GM12878 (cell line): ENCODE results near the gene SH2D2A. TPM values are rescaled to one million over a fixed set of nuclear protein-coding genes. Genes with fewer than 3 reads are reported as not detected.

Experiments
- ATAC-seq: fragments of 200-7000 bp; cut with Tn5 transposase; 3 replicates; pipeline ENCODE4 v1.9.1; 2020; ENCODE audit warnings: mild to moderate bottlenecking, moderate library complexity
- BruUV-seq: library from RNA; stranded (reverse); fragments of 400-500 nt; replicated peaks from 2 replicates; lab custom pipeline; 2021; lab: Mats Ljungman, UMichigan
- CTCF ChIA-PET: fragments of 300-600 bp; sonication (Branson Sonifier 250); formaldehyde crosslinking; extraction: SDS; loops from one replicate; lab custom pipeline; 2021; ENCODE audit warnings: inconsistent platforms; lab: Yijun Ruan, JAX
- POLR2A ChIA-PET: fragments of 350-600 bp; formaldehyde crosslinking; extraction: SDS; loops from one replicate; lab custom pipeline; 2021; ENCODE audit warnings: inconsistent platforms; lab: Charles Lee
- RAD21 ChIA-PET: fragments of 300-600 bp; sonication (Branson Sonifier 250); formaldehyde crosslinking; loops from one replicate; lab custom pipeline; 2023; ENCODE audit warnings: antibody characterized with exemption; ENCODE audit not compliant: unreplicated experiment; lab: Charles Lee
- SMC1A ChIA-PET: fragments of 300-600 bp; sonication (Branson Sonifier 250); formaldehyde crosslinking; loops from one replicate; lab custom pipeline; 2023; ENCODE audit not compliant: unreplicated experiment, uncharacterized antibody; lab: Charles Lee
- DNase-seq: peaks from one replicate; pipeline ENCODE4 v3.0.0-alpha.2; 2011; ENCODE audit warnings: low read depth, low spot score
- FAIRE-seq: peaks from 3 replicates; lab custom pipeline; 2011; peaks lifted over from hg19 to GRCh38; lab: Jason Lieb, UNC
- H2AFZ ChIP-seq: 2 replicates; pipeline ENCODE4 v1.6.0; 2011; ENCODE audit warnings: low read depth, low read length, control low read depth; ENCODE audit not compliant: control insufficient read depth
- H3K27ac ChIP-seq: 2 replicates; pipeline ENCODE4 v1.5.1; 2011; ENCODE audit warnings: control low read depth; ENCODE audit not compliant: control insufficient read depth, insufficient read depth
- H3K27me3 ChIP-seq, 2 experiments: replicated peaks in 1 of 2; 2 replicates each; pipeline versions ENCODE4 v1.6.0 to v1.6.1; 2011; ENCODE audit warnings: low read length in 1 of 2; ENCODE audit not compliant: control insufficient read depth in 2 of 2, insufficient read depth in 2 of 2
- H3K36me3 ChIP-seq, 2 experiments: 2 replicates each; pipeline ENCODE4 v1.5.1; 2011; ENCODE audit warnings: low read length in 1 of 2; ENCODE audit not compliant: control insufficient read depth in 2 of 2, insufficient read depth in 2 of 2
- H3K4me1 ChIP-seq: 2 replicates; pipeline ENCODE4 v1.6.1; 2011; ENCODE audit warnings: mild to moderate bottlenecking, low read length, moderate library complexity, mixed read lengths; ENCODE audit not compliant: control insufficient read depth, insufficient read depth
- H3K4me2 ChIP-seq: 2 replicates; pipeline ENCODE4 v1.6.0; 2011; ENCODE audit warnings: control low read depth; ENCODE audit not compliant: control insufficient read depth, insufficient read depth
- H3K4me3 ChIP-seq: fragments of 200-600 bp; sonication (generic); 2 replicates; pipeline ENCODE4 v1.5.1; 2016
- H3K79me2 ChIP-seq: 2 replicates; pipeline ENCODE4 v1.6.0; 2011; ENCODE audit warnings: low read length; ENCODE audit not compliant: control insufficient read depth, insufficient read depth
- H3K9ac ChIP-seq: 2 replicates; pipeline ENCODE4 v1.8.0; 2011; ENCODE audit warnings: low read length, control low read depth, mixed read lengths; ENCODE audit not compliant: control insufficient read depth, insufficient read depth
- H3K9me3 ChIP-seq: replicated peaks from 3 replicates; pipeline ENCODE4 v1.5.1; 2011; ENCODE audit warnings: mild to moderate bottlenecking, low read length; ENCODE audit not compliant: control insufficient read depth, insufficient read depth
- H4K20me1 ChIP-seq: 2 replicates; pipeline ENCODE4 v1.6.0; 2011; ENCODE audit not compliant: control insufficient read depth, insufficient read depth
- HDAC6 ChIP-seq: fragments of 200-600 bp; sonication (generic); IDR thresholded peaks from one replicate; pipeline ENCODE4 v1.8.0; 2017; ENCODE audit warnings: antibody characterized with exemption; ENCODE audit not compliant: unreplicated experiment
- KLF5 ChIP-seq: fragments of 450-650 bp; IDR thresholded peaks from 2 replicates; pipeline ENCODE4 v1.6.1; 2014; ENCODE audit warnings: mild to moderate bottlenecking; ENCODE audit not compliant: partially characterized antibody
- MEF2B ChIP-seq: fragments of 450-650 bp; IDR thresholded peaks from 2 replicates; pipeline ENCODE4 v1.6.1; 2018; ENCODE audit warnings: mild to moderate bottlenecking, moderate library complexity; ENCODE audit not compliant: partially characterized antibody, poor library complexity, severe bottlenecking
- NR2F1 ChIP-seq: fragments of 450-650 bp; conservative IDR thresholded peaks from 2 replicates; pipeline ENCODE4 v1.6.1; 2017; ENCODE audit warnings: mild to moderate bottlenecking
- PML ChIP-seq: IDR thresholded peaks from 2 replicates; pipeline ENCODE4 v1.6.1; 2012; ENCODE audit warnings: low read length, inconsistent platforms
- POLR2AphosphoS2 ChIP-seq: IDR thresholded peaks from 2 replicates; pipeline ENCODE4 v1.6.1; 2011; ENCODE audit warnings: low read depth, mild to moderate bottlenecking, low read length, improper control_type of control experiment, moderate library complexity
- RCOR1 ChIP-seq: conservative IDR thresholded peaks from 2 replicates; pipeline ENCODE4 v1.6.1; 2012; ENCODE audit warnings: low read depth, low read length, improper control_type of control experiment
- RFX5 ChIP-seq: IDR thresholded peaks from 2 replicates; pipeline ENCODE4 v1.6.1; 2011; ENCODE audit warnings: low read depth, low read length, improper control_type of control experiment
- STAT3 ChIP-seq: IDR thresholded peaks from 2 replicates; pipeline ENCODE4 v1.6.1; 2011; ENCODE audit warnings: low read depth, low read length, improper control_type of control experiment
- SUZ12 ChIP-seq: fragments of 200-600 bp; sonication (generic); IDR thresholded peaks from one replicate; pipeline ENCODE4 v1.6.1; 2018; ENCODE audit warnings: antibody characterized with exemption, mild to moderate bottlenecking; ENCODE audit not compliant: unreplicated experiment
- TCF3 ChIP-seq: IDR thresholded peaks from 2 replicates; pipeline ENCODE4 v1.6.1; 2012; ENCODE audit warnings: low read depth, mild to moderate bottlenecking, low read length, borderline replicate concordance; ENCODE audit not compliant: insufficient read depth
- WGBS: methylation state at CpG from one replicate; pipeline ENCODE4 v1.1.6; 2016; ENCODE audit warnings: low lambda C conversion rate; ENCODE audit not compliant: insufficient replicate concordance, insufficient coverage; ENCODE audit errors: missing lambda C conversion rate; 5-methylcytosine and 5-hydroxymethylcytosine counted together
- in situ Hi-C: fragments of 300-500 bp; cut with MboI; formaldehyde crosslinking; loops from 9 replicates; pipeline ENCODE4 v1.14.3; 2018; ENCODE audit warnings: mixed read lengths
- intact Hi-C: fragments of 100-400 bp; cut with micrococcal nuclease; formaldehyde crosslinking; loops from one replicate; pipeline ENCODE4 v1.14.2; 2022; ENCODE audit not compliant: unreplicated experiment
- polyA plus RNA-seq, 11 experiments: library from polyadenylated mRNA; depleted of rRNA in 4 of 11; unstranded in 6 of 11; stranded (reverse) in 5 of 11; fragments of >200 nt; fragmentation: Nextera tagmentation in 4 of 11; fragmentation: Illumina TruSeq in 1 of 11; extraction: Ambion mirVana in 4 of 11; extraction: Trizol in 1 of 11; gene quantifications; 1 replicate in 1 of 11; 2 replicates in 10 of 11; pipeline versions ENCODE4 v1.2.1 to v1.2.3, GENCODE V29; 2011 to 2016; ENCODE audit warnings: inconsistent platforms in 2 of 11, missing spikeins in 2 of 11, low read depth in 1 of 11
- total RNA-seq, 4 experiments: library from RNA; depleted of rRNA in 3 of 4; stranded (reverse); fragments of >200 nt in 3 of 4; fragmentation: Illumina TruSeq in 1 of 4; extraction: Trizol in 1 of 4; gene quantifications; 2 replicates each; pipeline versions ENCODE4 v1.2.1 to v1.2.3, GENCODE V29; 2013 to 2021
- TF ChIP-seq, protein P1 (sequence below): fragments of 450-650 bp; IDR thresholded peaks from 2 replicates; pipeline ENCODE4 v1.6.1; 2018; ENCODE audit warnings: borderline replicate concordance, mild to moderate bottlenecking; ENCODE audit not compliant: partially characterized antibody
- TF ChIP-seq, protein P2 (sequence below): IDR thresholded peaks from 2 replicates; pipeline ENCODE4 v1.6.1; 2011; ENCODE audit warnings: low read depth, mild to moderate bottlenecking, low read length, moderate library complexity, borderline replicate concordance; ENCODE audit errors: extremely low read depth
- TF ChIP-seq, protein P3 (sequence below): fragments of 450-650 bp; IDR thresholded peaks from 2 replicates; pipeline ENCODE4 v1.6.1; 2017; ENCODE audit warnings: low read depth, mild to moderate bottlenecking, moderate library complexity
- TF ChIP-seq, protein P4 (sequence below): IDR thresholded peaks from 2 replicates; pipeline ENCODE4 v1.6.1; 2011; ENCODE audit warnings: low read depth, low read length, improper control_type of control experiment, borderline replicate concordance

Gene SH2D2A
- total and polyA plus RNA-seq, 10 of the 15 experiments (the other 5 are each of a cell fraction or from before 2014, with no cell fraction given): 0.72 to 15.9 (median 7.0) TPM

DNA sequence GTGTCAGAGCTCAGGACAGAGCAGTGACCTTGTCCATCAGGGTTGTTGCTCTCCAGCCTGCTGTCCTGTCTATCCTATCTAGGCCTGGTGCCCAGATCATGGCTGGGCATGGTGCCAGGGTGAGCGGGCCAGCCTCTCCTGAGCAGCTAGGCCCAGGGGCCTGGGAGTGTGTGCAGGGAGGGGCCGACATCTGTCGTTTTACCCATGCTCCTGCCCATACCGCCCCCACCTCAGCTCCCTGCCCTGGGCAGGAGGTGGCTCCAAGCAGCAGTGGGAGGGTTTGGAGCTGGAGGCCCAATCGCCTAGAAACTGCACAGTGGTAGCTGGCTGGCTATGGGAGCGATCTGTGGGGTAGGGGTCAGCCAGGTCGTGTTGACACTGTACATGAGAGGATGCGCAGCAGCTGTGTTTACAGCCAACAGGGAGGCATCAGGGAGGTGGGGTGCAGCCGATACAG is 35.8 kb upstream of the SH2D2A start (continued):
- TF ChIP-seq, protein P1, sequence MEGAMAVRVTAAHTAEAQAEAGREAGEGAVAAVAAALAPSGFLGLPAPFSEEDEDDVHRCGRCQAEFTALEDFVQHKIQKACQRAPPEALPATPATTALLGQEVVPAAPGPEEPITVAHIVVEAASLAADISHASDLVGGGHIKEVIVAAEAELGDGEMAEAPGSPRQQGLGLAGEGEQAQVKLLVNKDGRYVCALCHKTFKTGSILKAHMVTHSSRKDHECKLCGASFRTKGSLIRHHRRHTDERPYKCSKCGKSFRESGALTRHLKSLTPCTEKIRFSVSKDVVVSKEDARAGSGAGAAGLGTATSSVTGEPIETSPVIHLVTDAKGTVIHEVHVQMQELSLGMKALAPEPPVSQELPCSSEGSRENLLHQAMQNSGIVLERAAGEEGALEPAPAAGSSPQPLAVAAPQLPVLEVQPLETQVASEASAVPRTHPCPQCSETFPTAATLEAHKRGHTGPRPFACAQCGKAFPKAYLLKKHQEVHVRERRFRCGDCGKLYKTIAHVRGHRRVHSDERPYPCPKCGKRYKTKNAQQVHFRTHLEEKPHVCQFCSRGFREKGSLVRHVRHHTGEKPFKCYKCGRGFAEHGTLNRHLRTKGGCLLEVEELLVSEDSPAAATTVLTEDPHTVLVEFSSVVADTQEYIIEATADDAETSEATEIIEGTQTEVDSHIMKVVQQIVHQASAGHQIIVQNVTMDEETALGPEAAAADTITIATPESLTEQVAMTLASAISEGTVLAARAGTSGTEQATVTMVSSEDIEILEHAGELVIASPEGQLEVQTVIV: no peak
- TF ChIP-seq NR2F1 (no peak), MEF2B (no peak), STAT3 (no peak), KLF5 (no peak), PML (no peak)
- TF ChIP-seq, protein P2, sequence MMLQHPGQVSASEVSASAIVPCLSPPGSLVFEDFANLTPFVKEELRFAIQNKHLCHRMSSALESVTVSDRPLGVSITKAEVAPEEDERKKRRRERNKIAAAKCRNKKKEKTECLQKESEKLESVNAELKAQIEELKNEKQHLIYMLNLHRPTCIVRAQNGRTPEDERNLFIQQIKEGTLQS: no peak

DNA sequence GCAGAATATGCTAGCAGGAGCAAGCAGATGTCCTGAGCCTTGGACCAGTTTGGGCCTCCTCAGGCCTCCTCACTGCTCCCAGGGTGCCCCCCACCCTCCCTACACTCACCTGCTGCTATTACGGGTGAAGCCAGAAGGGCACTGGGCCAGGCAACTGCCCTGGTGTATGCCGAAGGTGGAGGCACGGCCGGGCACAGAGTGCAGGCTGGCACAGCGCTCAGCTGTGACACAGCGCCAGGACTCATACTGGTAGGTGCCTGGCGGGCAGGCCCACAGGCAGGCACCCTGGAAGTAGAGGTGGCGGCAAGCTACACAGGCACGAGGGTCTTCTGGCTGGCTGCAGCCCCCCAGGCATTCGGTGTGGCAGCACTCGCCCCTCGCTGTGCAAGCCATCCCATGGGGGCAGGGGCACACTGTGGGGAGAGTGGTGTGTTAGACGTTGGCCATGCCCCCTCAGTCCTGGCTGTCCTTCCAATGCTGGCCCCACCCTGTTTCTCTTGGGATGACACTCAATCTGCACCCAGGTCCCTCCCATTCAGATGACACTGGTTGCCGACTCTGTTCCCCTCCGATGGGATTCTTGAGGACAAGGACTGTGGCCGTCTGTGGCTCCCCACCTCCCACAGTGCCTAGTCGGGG is 35.2 kb upstream of the SH2D2A start:
- Histone ChIP-seq H4K20me1 (no peaks in the 10 kb centered on the region), H3K27ac (no peak overlapping the region), H2AFZ (no peak overlapping the region), H3K27me3 (peaks cover 4 to 5% of the 10 kb centered on the region in 2 experiments; a peak in 2 of 4 replicates), H3K4me2 (no peak overlapping the region), H3K79me2 (no peaks in the 10 kb centered on the region), H3K36me3 (no peaks in the 10 kb centered on the region), H3K9ac (no peak overlapping the region), H3K4me1 (no peaks in the 10 kb centered on the region), H3K9me3 (no peaks in the 10 kb centered on the region), H3K4me3 (no peak overlapping the region)
- BruUV-seq: no TSS peak
- FAIRE-seq (no peak), ATAC-seq (no peak), DNase-seq (no peak)
- WGBS: 29% methylated on average over 16 of the region's 17 CpGs
- ChIA-PET POLR2A (no interaction called here), CTCF (interaction anchor here (1.5 to 2.4 kb wide), 2 partner anchors 14 to 54 kb away, joined by 5 to 11 read pairs; no protein-coding TSS in a partner anchor), SMC1A (interaction anchor here (1.4 kb wide), 1 partner anchor 9 kb away, joined by 5 read pairs; the partner anchor contains the start of gene NTRK1), RAD21 (interaction anchor here (0.6 kb wide), 1 partner anchor 252 kb away, joined by 4 read pairs; no protein-coding TSS in a partner anchor)
- in situ Hi-C loops (no loop called here), intact Hi-C loops (no loop called here)
- TF ChIP-seq, protein P3, sequence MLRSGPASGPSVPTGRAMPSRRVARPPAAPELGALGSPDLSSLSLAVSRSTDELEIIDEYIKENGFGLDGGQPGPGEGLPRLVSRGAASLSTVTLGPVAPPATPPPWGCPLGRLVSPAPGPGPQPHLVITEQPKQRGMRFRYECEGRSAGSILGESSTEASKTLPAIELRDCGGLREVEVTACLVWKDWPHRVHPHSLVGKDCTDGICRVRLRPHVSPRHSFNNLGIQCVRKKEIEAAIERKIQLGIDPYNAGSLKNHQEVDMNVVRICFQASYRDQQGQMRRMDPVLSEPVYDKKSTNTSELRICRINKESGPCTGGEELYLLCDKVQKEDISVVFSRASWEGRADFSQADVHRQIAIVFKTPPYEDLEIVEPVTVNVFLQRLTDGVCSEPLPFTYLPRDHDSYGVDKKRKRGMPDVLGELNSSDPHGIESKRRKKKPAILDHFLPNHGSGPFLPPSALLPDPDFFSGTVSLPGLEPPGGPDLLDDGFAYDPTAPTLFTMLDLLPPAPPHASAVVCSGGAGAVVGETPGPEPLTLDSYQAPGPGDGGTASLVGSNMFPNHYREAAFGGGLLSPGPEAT: no peak
- no peak for TF ChIP-seq POLR2AphosphoS2
- no peak for TF ChIP-seq RCOR1
- TF ChIP-seq SUZ12: no peak
- no peak for TF ChIP-seq TCF3
- TF ChIP-seq, protein P4, sequence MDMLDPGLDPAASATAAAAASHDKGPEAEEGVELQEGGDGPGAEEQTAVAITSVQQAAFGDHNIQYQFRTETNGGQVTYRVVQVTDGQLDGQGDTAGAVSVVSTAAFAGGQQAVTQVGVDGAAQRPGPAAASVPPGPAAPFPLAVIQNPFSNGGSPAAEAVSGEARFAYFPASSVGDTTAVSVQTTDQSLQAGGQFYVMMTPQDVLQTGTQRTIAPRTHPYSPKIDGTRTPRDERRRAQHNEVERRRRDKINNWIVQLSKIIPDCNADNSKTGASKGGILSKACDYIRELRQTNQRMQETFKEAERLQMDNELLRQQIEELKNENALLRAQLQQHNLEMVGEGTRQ: no peak
- no peak for TF ChIP-seq RFX5
- TF ChIP-seq HDAC6: no peak
